ENCODE data around the gene LPP.

The LPP gene

DNA sequence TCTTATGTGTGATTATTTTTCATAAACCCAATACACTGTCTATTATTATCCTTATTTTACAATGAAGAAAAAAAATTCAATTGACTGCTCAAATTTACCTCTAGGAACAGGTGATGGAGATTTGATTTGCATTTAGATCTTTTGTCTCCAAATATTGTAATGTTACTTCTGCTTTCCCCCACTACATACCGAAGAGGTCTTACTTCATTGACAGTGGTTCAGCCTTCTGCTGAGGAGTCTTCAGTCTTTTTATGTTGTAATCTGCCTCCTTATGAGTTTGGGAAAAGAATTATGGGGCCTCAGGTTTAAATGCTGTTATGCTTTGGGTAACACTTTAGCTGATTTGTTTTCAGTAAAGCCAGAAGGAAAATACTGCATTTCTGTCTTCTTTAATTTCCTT, 199.5 kb downstream of the LPP start:
- no peak for DNase-seq (ENCODE audit: extremely low spot score)
- TF ChIP-seq, protein P1, sequence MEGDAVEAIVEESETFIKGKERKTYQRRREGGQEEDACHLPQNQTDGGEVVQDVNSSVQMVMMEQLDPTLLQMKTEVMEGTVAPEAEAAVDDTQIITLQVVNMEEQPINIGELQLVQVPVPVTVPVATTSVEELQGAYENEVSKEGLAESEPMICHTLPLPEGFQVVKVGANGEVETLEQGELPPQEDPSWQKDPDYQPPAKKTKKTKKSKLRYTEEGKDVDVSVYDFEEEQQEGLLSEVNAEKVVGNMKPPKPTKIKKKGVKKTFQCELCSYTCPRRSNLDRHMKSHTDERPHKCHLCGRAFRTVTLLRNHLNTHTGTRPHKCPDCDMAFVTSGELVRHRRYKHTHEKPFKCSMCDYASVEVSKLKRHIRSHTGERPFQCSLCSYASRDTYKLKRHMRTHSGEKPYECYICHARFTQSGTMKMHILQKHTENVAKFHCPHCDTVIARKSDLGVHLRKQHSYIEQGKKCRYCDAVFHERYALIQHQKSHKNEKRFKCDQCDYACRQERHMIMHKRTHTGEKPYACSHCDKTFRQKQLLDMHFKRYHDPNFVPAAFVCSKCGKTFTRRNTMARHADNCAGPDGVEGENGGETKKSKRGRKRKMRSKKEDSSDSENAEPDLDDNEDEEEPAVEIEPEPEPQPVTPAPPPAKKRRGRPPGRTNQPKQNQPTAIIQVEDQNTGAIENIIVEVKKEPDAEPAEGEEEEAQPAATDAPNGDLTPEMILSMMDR (IDR thresholded peaks at IDR 0.05; ENCODE audit: control extremely low read depth, extremely low read depth, low read depth, missing control alignments): no peak
- CTCF ChIA-PET: no interaction called here
- POLR2A ChIA-PET: no interaction called here

DNA sequence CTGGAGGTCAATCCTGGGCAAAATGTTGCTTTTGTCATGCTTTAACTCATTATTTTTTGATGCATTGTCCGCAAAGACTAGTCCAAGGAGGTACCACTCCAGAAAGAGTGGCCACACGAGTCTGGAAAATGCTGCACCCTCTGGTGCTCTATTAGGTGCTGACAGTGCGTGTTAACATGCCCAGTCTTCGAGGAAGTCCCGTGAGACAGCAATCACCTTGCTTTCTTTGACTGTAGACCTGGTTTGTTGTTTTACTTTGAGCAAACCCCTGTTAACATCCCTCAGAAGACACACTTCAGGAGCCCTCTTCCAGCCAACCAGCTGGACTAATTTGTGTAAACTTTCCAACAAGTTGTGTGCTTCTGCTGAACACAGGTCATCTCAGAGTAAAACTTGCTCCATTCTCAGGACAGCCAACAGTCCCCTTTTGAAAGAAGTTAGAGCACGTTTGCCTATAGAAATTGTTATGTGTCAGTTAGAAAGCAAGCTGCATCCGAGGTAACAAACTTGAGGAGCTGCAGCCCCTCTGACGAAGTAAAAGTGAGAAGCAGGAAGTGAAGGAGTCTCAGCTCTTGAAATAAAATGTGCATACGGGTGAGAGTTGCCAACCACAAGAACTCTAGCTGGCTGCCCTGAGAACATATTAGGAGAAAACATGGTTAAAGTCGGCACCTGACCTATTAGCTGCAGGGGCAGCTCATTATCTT, 205.0 kb downstream of the LPP start:
- POLR2A ChIA-PET: no interaction called here
- TF ChIP-seq, protein P1 (IDR thresholded peaks at IDR 0.05; ENCODE audit: control extremely low read depth, extremely low read depth, low read depth, missing control alignments): no peak
- DNase-seq (ENCODE audit: extremely low spot score): no peak
- CTCF ChIA-PET: interaction anchor here (2.1 kb wide), 1 partner anchor 10 kb away, joined by 8 read pairs; no protein-coding TSS in a partner anchor

DNA sequence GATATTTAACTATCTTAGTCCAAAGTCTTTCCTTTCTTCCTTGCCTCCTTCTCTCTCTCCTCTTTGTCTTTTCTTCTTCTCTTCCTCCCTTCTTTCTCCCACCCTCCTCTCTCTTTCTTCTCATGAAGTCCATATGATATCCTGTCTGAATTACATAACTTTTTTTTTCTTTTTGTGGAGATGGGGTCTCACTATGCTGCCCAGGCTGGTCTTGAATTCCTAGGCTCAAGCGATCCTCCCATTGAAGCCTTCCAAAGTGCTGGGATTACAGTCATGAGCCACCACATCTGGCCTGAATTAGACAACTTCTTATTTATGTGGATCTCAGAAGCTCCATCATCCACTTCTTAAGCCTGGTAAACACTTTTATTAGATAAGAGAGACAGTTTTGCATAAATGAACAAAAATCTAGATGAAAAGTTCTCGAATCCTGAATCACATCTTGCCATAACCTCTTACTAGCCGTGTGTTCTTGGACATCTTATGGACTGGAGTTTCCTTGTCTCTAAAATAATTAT, 206.5 kb downstream of the LPP start:
- DNase-seq (ENCODE audit: extremely low spot score): no peak
- POLR2A ChIA-PET: no interaction called here
- TF ChIP-seq, protein P1 (IDR thresholded peaks at IDR 0.05; ENCODE audit: control extremely low read depth, extremely low read depth, low read depth, missing control alignments): no peak
- CTCF ChIA-PET: interaction anchor here (2.1 kb wide), 1 partner anchor 9 kb away, joined by 8 read pairs; no protein-coding TSS in a partner anchor

DNA sequence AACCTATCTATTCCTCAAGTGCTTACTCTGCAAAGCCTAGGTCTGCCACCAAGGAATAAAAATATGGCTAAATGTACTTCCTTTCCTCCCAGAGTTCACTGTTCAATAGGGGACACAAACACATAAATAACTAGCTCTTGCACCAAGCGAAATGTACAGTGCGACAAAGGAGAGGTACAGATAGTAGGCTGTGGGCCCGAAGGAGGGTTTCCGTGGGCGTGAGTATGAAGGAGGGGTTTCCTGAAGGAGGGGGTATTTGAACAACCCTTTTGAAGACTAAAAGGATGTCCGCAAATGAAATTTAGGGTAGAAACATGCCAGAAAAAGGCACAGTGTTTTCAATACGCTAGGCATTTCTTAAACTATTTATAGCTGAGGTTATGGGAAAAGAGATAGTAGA, 207.9 kb downstream of the LPP start:
- POLR2A ChIA-PET: no interaction called here
- TF ChIP-seq, protein P1 (IDR thresholded peaks at IDR 0.05; ENCODE audit: control extremely low read depth, extremely low read depth, low read depth, missing control alignments): no peak
- DNase-seq (ENCODE audit: extremely low spot score): no peak
- CTCF ChIA-PET: no interaction called here

DNA sequence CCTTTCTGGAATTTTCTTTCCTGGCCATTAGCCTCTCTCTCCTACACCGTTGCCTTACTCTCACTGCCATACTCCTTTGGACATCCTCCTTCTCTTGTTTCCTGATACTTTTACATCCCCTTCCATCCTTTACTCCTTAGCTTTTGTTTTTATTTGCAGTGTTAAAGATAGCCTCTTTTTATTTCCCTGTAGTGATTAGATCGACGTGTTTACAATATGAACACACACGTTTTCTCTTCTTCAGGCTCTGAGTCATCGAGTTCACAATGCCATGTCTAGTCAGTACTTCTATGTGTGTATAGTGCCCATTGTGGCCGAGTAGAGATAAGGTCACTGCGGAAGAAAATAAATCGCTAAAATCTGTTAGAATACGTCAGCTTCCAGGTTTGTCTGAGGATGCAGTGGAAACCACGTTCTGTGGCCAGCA, 208.5 kb downstream of the LPP start:
- POLR2A ChIA-PET: no interaction called here
- DNase-seq (ENCODE audit: extremely low spot score): no peak
- CTCF ChIA-PET: no interaction called here
- TF ChIP-seq, protein P1 (IDR thresholded peaks at IDR 0.05; ENCODE audit: control extremely low read depth, extremely low read depth, low read depth, missing control alignments): no peak

DNA sequence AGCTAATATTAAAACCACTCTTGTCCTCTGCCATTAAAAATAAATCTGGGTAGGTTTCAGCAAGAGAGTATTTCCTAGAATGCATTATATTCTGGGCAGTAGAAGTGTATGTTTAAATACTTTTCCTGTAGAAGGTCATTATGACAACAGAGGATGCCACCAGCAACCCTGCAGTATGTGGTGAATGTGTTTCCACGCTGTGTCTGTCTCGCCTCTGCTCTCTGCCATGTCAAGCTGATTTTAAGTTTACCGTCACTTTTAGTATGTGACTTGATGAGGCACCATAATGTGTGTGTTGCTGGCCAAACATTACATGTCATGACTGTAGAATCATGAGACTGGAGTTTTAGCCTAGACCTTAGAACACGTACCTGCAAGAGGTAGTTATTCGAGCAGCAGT, 211.2 kb downstream of the LPP start:
- TF ChIP-seq, protein P1 (IDR thresholded peaks at IDR 0.05; ENCODE audit: control extremely low read depth, extremely low read depth, low read depth, missing control alignments): no peak
- ChIA-PET POLR2A (no interaction called here), CTCF (no interaction called here)
- DNase-seq (ENCODE audit: extremely low spot score): no peak
